HG03439 (cell line): ENCODE measurements around the gene FRY.

ENCODE experiments used
- ATAC-seq: cut with Tn5 transposase; IDR thresholded peaks from one replicate; pipeline ENCODE4 v1.9.1; 2021; ENCODE audit warnings: mild to moderate bottlenecking, moderate library complexity; ENCODE audit not compliant: unreplicated experiment

Gene FRY

DNA sequence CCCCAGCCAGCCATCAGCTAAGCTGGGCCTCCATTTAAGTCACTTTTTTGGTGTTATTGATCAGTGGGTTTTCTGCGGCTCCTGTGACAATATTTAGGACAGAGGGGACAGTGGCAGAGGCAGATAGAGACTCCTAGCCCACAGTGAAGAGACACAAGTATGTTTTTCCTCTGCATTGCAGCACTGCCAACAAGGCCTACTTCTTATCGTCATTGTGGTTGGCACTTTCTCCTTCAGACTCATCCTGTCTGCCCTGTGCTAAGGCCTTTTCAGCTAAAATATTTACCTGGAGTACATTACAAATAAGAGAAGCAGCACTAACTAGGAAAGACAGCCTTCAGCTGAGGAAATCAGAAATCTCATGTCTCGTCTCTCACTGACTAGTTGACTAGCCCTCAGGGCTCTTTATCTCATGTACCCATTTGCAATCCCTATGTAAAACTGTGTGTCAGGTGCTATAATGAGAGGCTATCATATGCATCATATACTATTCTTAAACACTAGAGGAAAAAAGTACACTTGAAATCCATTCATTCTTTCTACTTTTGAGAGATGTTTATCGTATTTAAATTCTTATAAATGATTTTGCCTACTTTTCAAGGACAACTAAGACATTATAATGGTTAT, 221.4 kb downstream of the FRY start:
- ATAC-seq = no peak

DNA sequence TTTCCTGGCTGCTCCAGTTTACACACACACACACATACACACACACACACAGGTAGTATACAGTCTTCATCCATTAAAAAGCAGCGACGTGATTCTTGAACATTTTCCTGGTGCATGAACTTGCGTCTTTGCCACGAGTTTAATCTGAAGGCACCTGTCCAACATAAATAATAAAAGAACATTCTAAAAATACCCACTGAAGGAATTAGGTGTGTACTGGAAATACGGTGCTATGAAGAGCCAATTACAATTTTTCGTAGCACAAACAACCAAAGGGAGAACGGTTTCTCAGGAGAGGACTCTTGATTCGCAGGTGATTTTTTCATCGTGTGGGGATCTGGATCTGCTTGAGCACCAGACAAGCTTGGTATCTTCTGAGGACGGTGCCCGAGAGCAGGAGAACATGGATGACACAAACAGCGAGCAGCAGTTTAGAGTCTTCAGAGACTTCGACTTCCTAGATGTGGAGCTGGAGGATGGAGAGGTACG, 222.4 kb downstream of the FRY start:
- ATAC-seq = no peak

- ATAC-seq = no peak
Measured at GRCh38 chr13:32254416-32254815, 222.8 kb downstream of the FRY start.

- ATAC-seq = no peak
Measured at GRCh38 chr13:32254916-32255723, 223.5 kb downstream of the FRY start.

DNA sequence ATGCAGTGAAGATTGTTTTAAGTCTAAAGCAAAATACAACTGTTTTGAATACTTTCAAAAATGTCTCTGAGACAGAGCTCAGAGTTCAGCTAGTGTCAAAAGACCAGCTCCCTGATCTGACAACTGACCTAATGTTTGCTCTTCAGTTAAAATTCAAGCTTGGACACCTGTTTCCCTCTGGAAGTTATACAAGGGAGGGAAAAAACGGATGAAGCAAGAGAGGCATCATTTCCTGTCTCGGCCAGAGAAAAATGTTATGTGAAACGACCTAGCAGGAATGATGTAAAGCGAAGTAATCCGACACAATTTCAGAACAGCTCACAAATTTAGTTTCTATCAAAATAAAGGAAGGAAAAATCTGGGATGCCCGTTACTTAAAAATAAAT, 224.1 kb downstream of the FRY start:
- ATAC-seq = no peak

DNA sequence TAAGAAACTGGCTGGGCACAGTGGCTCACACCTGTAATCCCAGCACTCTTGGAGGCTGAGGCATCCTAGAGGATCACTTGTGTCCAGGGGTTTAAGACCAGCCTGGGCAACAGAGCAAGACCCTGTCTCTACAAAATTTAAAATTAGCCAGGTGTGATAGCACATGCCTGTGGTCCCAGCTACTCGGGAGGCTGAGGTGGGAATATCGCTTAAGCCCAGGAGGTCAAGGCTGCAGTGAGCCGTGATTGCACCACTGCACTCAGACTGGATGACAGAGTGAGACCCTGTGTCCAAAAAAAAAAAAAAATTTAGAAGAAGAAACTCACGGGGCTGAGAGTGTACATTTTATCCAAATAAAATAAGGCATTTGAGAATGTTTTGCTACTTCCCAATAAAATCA, 224.7 kb downstream of the FRY start:
- no peak for ATAC-seq

- no peak for ATAC-seq
Measured at GRCh38 chr13:32257649-32258048, 226.1 kb downstream of the FRY start.

DNA sequence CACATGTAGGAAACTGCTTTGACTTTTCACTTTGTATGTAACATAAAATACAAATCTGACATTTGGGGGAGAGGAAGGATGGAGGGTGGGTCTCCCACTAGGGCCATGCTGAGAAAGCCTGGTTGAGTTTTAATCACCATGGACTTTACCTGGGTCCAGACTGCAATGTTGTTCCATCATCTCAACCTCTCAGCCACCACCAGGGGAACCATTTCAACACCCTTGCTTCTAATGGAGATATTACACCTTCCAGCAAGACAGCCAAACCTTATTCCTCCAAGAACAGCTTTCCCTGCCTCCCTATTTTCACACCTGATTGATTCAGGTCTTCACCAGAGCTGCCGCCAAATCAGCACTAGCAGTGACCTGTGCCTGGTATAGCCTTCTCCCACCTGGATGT, 227.5 kb downstream of the FRY start:
- ATAC-seq = no peak

- ATAC-seq = no peak
Measured at GRCh38 chr13:32261567-32261966, 230.0 kb downstream of the FRY start.

- ATAC-seq = no peak
Measured at GRCh38 chr13:32262165-32262564, 230.6 kb downstream of the FRY start.

DNA sequence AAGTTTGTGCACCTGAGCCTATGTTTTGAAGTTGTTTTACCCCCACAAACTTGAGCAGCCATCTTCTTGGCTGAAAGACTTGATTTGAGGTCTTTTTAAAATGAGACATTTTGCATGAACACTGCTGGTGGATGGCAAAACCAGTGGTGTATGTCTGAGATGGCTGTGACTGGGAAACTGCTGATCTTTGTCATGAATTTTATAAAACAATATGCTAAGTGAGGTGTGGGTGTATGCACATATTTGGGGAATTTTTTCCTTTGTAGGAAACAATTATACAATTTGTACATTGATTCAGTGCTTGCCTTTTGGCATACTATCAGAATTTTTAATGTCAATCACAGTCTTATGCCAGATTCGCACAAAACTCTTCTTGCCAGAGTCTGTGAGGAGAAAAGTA, 231.0 kb downstream of the FRY start:
- ATAC-seq = no peak

DNA sequence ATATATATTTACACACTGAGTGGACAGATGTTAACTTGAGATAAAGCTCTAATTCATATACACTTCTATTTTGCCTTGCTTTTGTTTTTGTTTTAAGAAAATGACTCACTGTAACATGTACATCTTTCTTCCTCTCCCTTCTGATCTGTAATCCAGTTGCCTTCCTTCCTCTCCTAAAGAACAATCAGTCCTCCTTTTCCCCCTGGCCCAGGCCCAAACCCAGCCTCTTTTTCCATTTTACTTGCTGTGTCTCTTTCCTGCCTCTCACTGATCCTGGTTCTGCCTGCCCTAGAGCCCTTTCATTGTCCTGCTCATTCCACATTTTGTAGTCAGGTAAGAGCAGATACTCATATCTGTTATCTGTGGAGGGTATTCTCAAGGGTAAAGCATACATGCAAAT, 232.8 kb downstream of the FRY start:
- ATAC-seq = no peak

DNA sequence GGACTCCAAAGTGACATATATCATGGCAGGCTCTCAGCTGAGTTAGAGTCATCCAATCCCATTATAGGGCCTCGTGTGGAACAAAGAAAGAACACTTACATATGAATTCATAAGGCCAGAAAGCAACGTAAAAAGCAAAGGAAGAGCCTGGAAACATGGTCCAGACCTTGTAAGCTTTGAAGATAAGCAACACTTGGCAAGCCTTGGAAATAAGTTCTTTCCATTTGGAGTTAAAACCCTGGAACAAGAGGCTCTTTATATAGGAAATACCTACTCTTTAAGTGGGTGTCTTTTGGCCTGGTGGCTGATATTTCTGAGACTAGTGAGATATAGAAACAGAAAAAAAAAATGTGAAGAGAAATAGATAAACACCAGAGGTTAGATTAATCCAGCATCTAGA, 234.2 kb downstream of the FRY start:
- no peak for ATAC-seq

- no peak for ATAC-seq
Measured at GRCh38 chr13:32266130-32266529, 234.6 kb downstream of the FRY start.

DNA sequence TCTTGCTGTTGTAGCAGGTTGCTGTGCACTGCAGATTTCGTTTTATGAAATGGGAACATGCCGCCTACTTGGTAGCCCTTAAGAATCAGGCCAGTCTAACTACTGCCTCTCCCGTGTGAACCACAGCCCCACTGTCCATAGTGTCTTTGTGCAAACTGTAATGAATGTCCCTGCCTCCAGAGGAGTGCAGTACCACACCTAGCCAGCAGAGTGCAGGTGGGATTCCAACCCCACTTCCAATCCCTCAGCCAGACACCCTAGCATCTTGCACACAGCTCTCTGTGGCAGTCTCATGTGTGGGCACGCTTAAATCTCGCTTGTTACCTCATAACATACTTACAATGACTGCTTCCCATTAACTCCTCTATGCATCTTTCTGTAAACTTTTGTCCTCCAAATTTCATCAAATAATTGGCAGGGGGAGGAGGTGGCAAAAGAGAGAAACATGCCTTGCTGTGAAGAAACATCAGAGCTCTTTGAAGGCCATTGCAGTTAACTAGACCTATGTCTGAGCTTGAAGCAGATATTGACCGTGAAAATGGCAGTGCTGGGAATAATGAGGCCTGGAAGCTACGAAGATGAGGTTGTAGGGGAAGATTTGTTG, 236.4 kb downstream of the FRY start:
- peak; percentile 64 for ATAC-seq

DNA sequence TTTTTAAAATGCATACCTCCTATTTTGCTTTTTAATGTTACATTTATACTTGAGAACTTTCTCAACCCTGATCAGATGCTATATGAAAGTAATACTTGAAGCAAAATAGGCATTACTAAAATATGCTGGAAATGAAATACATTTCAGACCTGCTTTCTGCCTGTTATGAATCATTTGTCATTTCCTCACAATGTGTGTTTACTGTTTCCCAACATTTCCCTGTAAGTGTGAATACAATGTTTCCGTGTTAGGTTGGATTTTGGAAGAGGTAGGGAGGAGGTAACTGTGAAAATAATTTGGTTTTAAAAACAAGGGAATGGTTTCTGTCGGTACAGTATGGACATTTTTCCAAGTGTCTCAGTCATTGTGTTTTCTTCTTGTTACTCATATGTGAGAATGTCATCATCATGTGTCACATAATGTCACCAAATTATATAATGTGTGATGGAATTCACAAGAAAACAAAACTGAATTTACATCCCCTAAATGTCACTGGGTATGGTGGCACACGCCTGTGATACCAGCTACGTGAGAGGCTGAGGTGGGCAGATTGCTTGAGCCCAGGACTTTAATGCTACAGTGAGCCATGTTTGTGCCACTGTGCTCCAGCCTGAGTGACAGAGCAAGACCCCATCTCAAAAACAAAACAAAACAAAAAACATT, 240.6 kb downstream of the FRY start:
- no peak for ATAC-seq

DNA sequence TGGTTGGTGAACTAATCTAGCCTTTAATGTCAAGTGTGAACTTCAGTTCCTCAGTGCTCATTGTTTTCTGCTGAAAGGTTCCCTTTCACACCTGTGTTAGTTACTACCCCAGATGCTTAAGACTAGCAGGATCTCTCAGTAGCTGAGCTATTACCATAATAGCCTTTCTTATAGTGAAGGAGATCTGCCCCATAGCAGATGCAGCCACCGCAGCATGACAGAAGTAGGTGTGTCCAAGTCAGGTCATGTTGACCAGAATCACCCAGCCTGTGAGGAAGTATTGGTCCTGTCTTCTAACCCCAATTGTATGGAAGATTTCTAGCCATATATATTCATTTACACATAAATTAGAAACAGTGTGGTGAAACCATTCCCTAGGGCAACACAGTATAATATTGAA, 246.3 kb downstream of the FRY start:
- ATAC-seq = no peak

DNA sequence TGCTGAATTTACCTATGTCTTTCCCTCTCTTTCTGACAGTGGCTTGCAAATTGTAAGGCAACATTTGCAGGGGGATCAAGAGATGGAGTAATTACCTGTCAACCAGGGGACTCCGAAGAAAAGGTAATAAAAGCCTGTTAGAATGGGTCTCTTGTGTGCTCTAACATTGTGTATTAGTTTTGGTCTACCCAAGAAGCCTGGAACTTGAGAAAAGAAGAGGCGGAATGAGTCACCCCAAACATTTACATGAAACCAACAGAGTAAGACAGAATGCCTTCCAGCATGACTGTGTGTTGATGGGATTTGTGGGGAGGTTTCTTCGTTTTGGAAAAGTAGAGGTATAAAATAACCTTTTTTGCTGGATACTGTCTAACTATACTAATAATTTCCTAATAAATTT, 246.9 kb downstream of the FRY start:
- ATAC-seq = no peak

GRCh38 chr13:32281096-32281495, 249.5 kb downstream of the FRY start:
- ATAC-seq = no peak

DNA sequence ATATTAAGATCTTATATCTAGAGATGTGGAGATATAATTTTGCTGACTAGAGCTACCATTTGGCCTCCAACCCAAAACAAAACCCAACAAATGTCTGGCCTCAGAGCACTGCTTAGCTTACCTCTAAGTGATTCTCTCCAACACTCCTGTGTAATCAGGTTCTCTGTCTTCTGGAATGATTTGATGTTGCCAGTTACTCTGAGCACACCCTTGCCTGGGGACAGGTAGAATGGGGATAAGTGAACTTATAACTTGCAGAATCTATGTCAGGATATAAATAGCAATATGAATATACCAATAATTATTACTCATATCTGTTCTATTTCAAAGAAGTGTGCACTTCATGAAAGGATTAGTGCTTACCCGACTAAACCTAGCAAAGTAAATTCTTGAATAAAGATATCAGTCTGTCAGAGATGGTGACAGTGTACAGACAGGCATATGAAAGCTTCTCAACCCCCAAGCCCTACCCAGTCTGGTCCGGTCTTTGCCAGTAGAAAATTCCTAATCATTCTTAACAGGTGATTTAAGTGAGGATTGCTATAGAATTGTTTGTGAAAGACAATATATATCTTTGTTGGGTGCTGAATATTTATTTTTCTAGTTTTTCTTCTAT, 250.6 kb downstream of the FRY start:
- no peak for ATAC-seq

DNA sequence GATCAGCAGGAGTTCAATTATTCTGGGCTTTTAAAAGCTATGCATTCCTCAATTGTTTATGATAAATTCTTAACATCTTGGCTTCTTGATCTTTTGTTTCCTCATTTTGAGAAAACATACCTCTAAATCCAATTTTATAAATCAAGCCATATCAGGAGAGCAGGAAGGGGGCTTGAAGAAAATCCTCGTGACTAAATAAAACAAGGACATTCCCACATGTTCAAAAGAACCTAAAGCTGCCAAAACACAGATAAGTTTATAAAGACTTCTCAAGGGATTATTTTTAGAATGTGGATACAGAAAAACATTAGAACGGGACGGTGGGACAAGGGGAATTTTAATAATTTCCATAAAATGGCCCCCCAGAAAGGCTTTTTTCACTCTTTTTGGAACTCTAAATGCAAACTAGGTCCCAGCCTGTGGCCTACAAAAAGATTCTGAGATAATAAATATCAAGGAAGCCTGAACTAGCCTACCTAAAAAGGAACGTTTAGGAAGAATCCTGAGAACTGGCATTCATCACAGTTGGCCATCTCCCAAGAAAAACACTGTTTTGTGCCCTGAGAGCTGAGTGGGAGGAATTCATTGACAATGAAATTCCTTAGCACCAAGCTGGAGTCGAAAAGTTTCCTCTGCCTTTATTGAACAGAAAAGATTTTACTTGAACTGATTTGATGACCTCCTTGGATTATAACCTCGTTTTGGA, 253.5 kb downstream of the FRY start:
- no peak for ATAC-seq
